PC-3 (cell line): ENCODE results near the gene ZNF488. TPM values are rescaled to one million over a fixed set of nuclear protein-coding genes. Genes with fewer than 3 reads are reported as not detected.

Source experiments
- ATAC-seq: fragments of 200-7000 bp; cut with Tn5 transposase; 2 replicates; pipeline ENCODE4 v1.9.1; 2020; ENCODE audit warnings: mild to moderate bottlenecking, moderate library complexity
- BruUV-seq: library from RNA; stranded (reverse); fragments of 400-500 nt; replicated peaks from 2 replicates; lab custom pipeline; 2021; lab: Mats Ljungman, UMichigan
- CTCF ChIA-PET: fragments of 300-600 bp; sonication (Branson Sonifier 250); formaldehyde crosslinking; loops from one replicate; lab custom pipeline; 2022; ENCODE audit warnings: antibody characterized with exemption; lab: Charles Lee
- POLR2A ChIA-PET: fragments of 300-600 bp; sonication (Branson Sonifier 250); formaldehyde crosslinking; loops from one replicate; lab custom pipeline; 2022; ENCODE audit warnings: antibody characterized with exemption; ENCODE audit not compliant: unreplicated experiment; lab: Charles Lee
- DNase-seq: peaks from one replicate; pipeline ENCODE4 v3.0.0-alpha.2; 2015
- H2AFZ ChIP-seq: fragments of 300-600 bp; sonication (generic); 2 replicates; pipeline ENCODE4 v1.6.0; 2016; ENCODE audit warnings: antibody characterized with exemption, low read length
- H3F3A ChIP-seq: fragments of 300-600 bp; sonication (generic); one replicate; pipeline ENCODE4 v1.6.0; 2017; ENCODE audit warnings: antibody characterized with exemption, low read length, control low read depth, mild to moderate bottlenecking; ENCODE audit not compliant: unreplicated experiment
- H3K27ac ChIP-seq: fragments of 300-600 bp; sonication (generic); 2 replicates; pipeline ENCODE4 v1.5.1; 2016; ENCODE audit warnings: mild to moderate bottlenecking, low read length
- H3K27me3 ChIP-seq: fragments of 300-600 bp; sonication (generic); 2 replicates; pipeline ENCODE4 v1.6.1; 2016; ENCODE audit warnings: low read length, mixed read lengths
- H3K36me3 ChIP-seq: fragments of 300-600 bp; sonication (generic); 2 replicates; pipeline ENCODE4 v1.6.1; 2016; ENCODE audit warnings: low read depth, mixed run types, low read length, mixed read lengths
- H3K4me1 ChIP-seq: fragments of 300-600 bp; sonication (generic); 2 replicates; pipeline ENCODE4 v1.5.1; 2016; ENCODE audit warnings: low read length; ENCODE audit not compliant: insufficient read depth
- H3K4me2 ChIP-seq: fragments of 300-600 bp; sonication (generic); 2 replicates; pipeline ENCODE4 v1.6.0; 2016; ENCODE audit warnings: low read length
- H3K4me3 ChIP-seq: fragments of 300-600 bp; sonication (generic); 2 replicates; pipeline ENCODE4 v1.5.1; 2016; ENCODE audit warnings: mild to moderate bottlenecking, low read length, mixed read lengths
- H3K79me2 ChIP-seq: fragments of 300-600 bp; sonication (generic); 2 replicates; pipeline ENCODE4 v1.6.1; 2017; ENCODE audit warnings: low read length, mixed read lengths
- H3K9ac ChIP-seq: fragments of 300-600 bp; sonication (generic); 2 replicates; pipeline ENCODE4 v1.6.0; 2016; ENCODE audit warnings: mild to moderate bottlenecking, low read length
- H3K9me2 ChIP-seq: fragments of 300-600 bp; sonication (generic); replicated peaks from 2 replicates; pipeline ENCODE4 v1.6.1; 2016; ENCODE audit warnings: mixed run types, low read length, mixed read lengths
- H3K9me3 ChIP-seq: fragments of 300-600 bp; sonication (generic); 2 replicates; pipeline ENCODE4 v1.6.1; 2016; ENCODE audit warnings: low read length, mixed read lengths
- H4K20me1 ChIP-seq: fragments of 300-600 bp; sonication (generic); 2 replicates; pipeline ENCODE4 v1.6.1; 2016; ENCODE audit warnings: low read length, mixed read lengths
- EZH2 ChIP-seq: fragments of 300-600 bp; sonication (generic); IDR thresholded peaks from one replicate; pipeline ENCODE4 v1.6.1; 2017; ENCODE audit warnings: antibody characterized with exemption, mild to moderate bottlenecking, low read length; ENCODE audit not compliant: unreplicated experiment
- EZH2phosphoT487 ChIP-seq: fragments of 300-600 bp; sonication (generic); IDR thresholded peaks from 2 replicates; pipeline ENCODE4 v1.6.1; 2018; ENCODE audit warnings: mild to moderate bottlenecking, antibody characterized with exemption, low read length, borderline replicate concordance
- intact Hi-C: fragments of 100-400 bp; cut with micrococcal nuclease; formaldehyde crosslinking; loops from 2 replicates; pipeline ENCODE4 v1.9.0; 2023
- total RNA-seq: library from RNA; depleted of rRNA; stranded (reverse); fragments of >200 nt; gene quantifications from 2 replicates; pipeline ENCODE4 v1.2.3, GENCODE V29; 2014
- TF ChIP-seq, protein P1 (sequence below): fragments of 300-600 bp; sonication (generic); conservative IDR thresholded peaks from 2 replicates; pipeline ENCODE4 v1.5.1; 2017; ENCODE audit warnings: antibody characterized with exemption, low read depth, mild to moderate bottlenecking, low read length

ZNF488 gene
- total RNA-seq, 1 experiment from 2014 or later = 1.7 TPM

- Histone ChIP-seq H4K20me1 (no peaks in the 10 kb centered on the region), H3K79me2 (no peaks in the 10 kb centered on the region), H3K9ac (no peak overlapping the region), H3K27me3 (peaks cover 7% of the 10 kb centered on the region), H3K4me3 (no peak overlapping the region), H3K4me2 (no peak overlapping the region), H2AFZ (no peak overlapping the region), H3F3A (no peaks in the 10 kb centered on the region), H3K9me2 (no peaks in the 10 kb centered on the region), H3K27ac (no peak overlapping the region), H3K9me3 (no peaks in the 10 kb centered on the region), H3K4me1 (no peaks in the 10 kb centered on the region), H3K36me3 (no peaks in the 10 kb centered on the region)
- ATAC-seq (no peak), DNase-seq (no peak)
- ChIA-PET CTCF (no interaction called here), POLR2A (no interaction called here)
- intact Hi-C loops = no loop called here
- no TSS peak for BruUV-seq
- TF ChIP-seq EZH2phosphoT487 (no peak), EZH2 (no peak)
- TF ChIP-seq, protein P1, sequence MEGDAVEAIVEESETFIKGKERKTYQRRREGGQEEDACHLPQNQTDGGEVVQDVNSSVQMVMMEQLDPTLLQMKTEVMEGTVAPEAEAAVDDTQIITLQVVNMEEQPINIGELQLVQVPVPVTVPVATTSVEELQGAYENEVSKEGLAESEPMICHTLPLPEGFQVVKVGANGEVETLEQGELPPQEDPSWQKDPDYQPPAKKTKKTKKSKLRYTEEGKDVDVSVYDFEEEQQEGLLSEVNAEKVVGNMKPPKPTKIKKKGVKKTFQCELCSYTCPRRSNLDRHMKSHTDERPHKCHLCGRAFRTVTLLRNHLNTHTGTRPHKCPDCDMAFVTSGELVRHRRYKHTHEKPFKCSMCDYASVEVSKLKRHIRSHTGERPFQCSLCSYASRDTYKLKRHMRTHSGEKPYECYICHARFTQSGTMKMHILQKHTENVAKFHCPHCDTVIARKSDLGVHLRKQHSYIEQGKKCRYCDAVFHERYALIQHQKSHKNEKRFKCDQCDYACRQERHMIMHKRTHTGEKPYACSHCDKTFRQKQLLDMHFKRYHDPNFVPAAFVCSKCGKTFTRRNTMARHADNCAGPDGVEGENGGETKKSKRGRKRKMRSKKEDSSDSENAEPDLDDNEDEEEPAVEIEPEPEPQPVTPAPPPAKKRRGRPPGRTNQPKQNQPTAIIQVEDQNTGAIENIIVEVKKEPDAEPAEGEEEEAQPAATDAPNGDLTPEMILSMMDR = no peak
Observed at GRCh38 chr10:47334466-47335295, 49.4 kb downstream of the ZNF488 start.

DNA sequence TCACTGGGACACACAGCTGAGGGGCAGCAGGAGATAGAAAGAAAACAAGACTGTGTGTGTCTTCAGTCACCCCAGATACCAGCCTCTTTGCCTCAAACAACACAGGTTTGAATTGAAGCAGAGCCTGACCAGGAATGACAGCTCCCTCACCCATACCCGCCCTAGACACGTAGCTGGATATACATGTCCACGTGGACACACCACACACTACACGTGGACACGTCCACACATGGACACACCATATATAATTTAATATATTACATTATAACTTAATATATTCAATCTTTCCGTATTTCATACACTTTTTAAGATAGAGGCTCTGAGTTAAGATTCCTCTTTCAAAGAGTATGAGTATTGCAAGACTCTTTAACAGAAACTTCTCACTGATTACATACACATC, 50.6 kb downstream of the ZNF488 start:
- intact Hi-C loops = no loop called here
- CTCF ChIA-PET = no interaction called here

More for the DNA sequence above, 50.6 kb downstream of the ZNF488 start:
- TF ChIP-seq, protein P1 = no peak
- TF ChIP-seq EZH2phosphoT487 (no peak), EZH2 (no peak)
- Histone ChIP-seq H3K27me3 (peaks cover 7% of the 10 kb centered on the region), H3K36me3 (no peaks in the 10 kb centered on the region), H3K9me3 (no peaks in the 10 kb centered on the region), H2AFZ (no peak overlapping the region), H4K20me1 (no peaks in the 10 kb centered on the region), H3K4me3 (no peak overlapping the region), H3K27ac (no peak overlapping the region), H3K4me2 (no peak overlapping the region), H3F3A (no peaks in the 10 kb centered on the region), H3K79me2 (no peaks in the 10 kb centered on the region), H3K9me2 (no peaks in the 10 kb centered on the region), H3K9ac (no peak overlapping the region), H3K4me1 (no peaks in the 10 kb centered on the region)
- no peak for DNase-seq
- POLR2A ChIA-PET = no interaction called here
- BruUV-seq = no TSS peak
- no peak for ATAC-seq
